Keratinocyte (primary cell): ENCODE results near the gene KRTAP5-7. TPM values are rescaled to one million over a fixed set of nuclear protein-coding genes. Genes with fewer than 3 reads are reported as not detected.

Source experiments
- DNase-seq: peaks from one replicate; pipeline ENCODE4 v3.0.0-alpha.2; 2011; ENCODE audit warnings: low read depth, missing footprints, low spot score
- FAIRE-seq: peaks from 2 replicates; lab custom pipeline; 2011; peaks lifted over from hg19 to GRCh38; lab: Jason Lieb, UNC
- H2AFZ ChIP-seq: 2 replicates; pipeline ENCODE4 v1.6.0; 2012; ENCODE audit warnings: low read length, control low read depth, inconsistent platforms; ENCODE audit not compliant: control insufficient read depth
- H3K27ac ChIP-seq: 2 replicates; pipeline ENCODE4 v1.5.1; 2011; ENCODE audit warnings: low read length; ENCODE audit not compliant: control insufficient read depth, insufficient read depth
- H3K27me3 ChIP-seq: 3 replicates; pipeline ENCODE4 v1.6.0; 2011; ENCODE audit warnings: low read length; ENCODE audit not compliant: control insufficient read depth, insufficient read depth; ENCODE audit errors: extremely low read depth
- H3K36me3 ChIP-seq, 2 experiments: 2 replicates in 1 of 2; 3 replicates in 1 of 2; pipeline ENCODE4 v1.5.1; 2011; ENCODE audit warnings: low read length in 2 of 2, mild to moderate bottlenecking in 1 of 2; ENCODE audit not compliant: control insufficient read depth in 2 of 2, insufficient read depth in 2 of 2; ENCODE audit errors: extremely low read depth in 1 of 2
- H3K4me1 ChIP-seq: 3 replicates; pipeline ENCODE4 v1.5.1; 2011; ENCODE audit warnings: low read length; ENCODE audit not compliant: control insufficient read depth, insufficient read depth; ENCODE audit errors: extremely low read depth
- H3K4me2 ChIP-seq: 3 replicates; pipeline ENCODE4 v1.6.0; 2011; ENCODE audit warnings: low read depth, low read length; ENCODE audit not compliant: control insufficient read depth, insufficient read depth; ENCODE audit errors: extremely low read depth
- H3K4me3 ChIP-seq, 3 experiments: fragments of 200-600 bp in 1 of 3; sonication (generic) in 1 of 3; 2 replicates in 2 of 3; 3 replicates in 1 of 3; pipeline ENCODE4 v1.5.1; 2011 to 2016; ENCODE audit warnings: low read length in 3 of 3, mild to moderate bottlenecking in 3 of 3, control low read depth in 2 of 3, inconsistent platforms in 1 of 3, low read depth in 1 of 3, mixed read lengths in 1 of 3, mixed run types in 1 of 3, moderate library complexity in 1 of 3; ENCODE audit not compliant: control insufficient read depth in 2 of 3, insufficient read depth in 2 of 3; ENCODE audit errors: extremely low read depth in 1 of 3
- H3K79me2 ChIP-seq: 2 replicates; pipeline ENCODE4 v1.6.0; 2012; ENCODE audit warnings: low read length; ENCODE audit not compliant: control insufficient read depth, insufficient read depth
- H3K9ac ChIP-seq: 3 replicates; pipeline ENCODE4 v1.6.0; 2011; ENCODE audit warnings: low read length; ENCODE audit not compliant: control insufficient read depth, insufficient read depth; ENCODE audit errors: extremely low read depth
- H3K9me1 ChIP-seq: 3 replicates; pipeline ENCODE4 v1.6.0; 2011; ENCODE audit warnings: low read length; ENCODE audit not compliant: control insufficient read depth, insufficient read depth; ENCODE audit errors: extremely low read depth
- H3K9me3 ChIP-seq: 2 replicates; pipeline ENCODE4 v1.5.1; 2012; ENCODE audit warnings: low read depth, low read length; ENCODE audit not compliant: control insufficient read depth
- H4K20me1 ChIP-seq: 3 replicates; pipeline ENCODE4 v1.6.0; 2011; ENCODE audit warnings: low read length; ENCODE audit not compliant: control insufficient read depth, insufficient read depth; ENCODE audit errors: extremely low read depth
- CTCF ChIP-seq, 3 experiments: IDR thresholded peaks in 1 of 3; conservative IDR thresholded peaks in 1 of 3; optimal IDR thresholded peaks in 1 of 3; 2 replicates in 2 of 3; 3 replicates in 1 of 3; pipeline versions ENCODE3 to v1.5.1; 2011; ENCODE audit warnings: low read length in 3 of 3, mild to moderate bottlenecking in 3 of 3, moderate library complexity in 2 of 3, control low read depth in 1 of 3, inconsistent platforms in 1 of 3; ENCODE audit not compliant: insufficient read depth in 2 of 3; ENCODE audit errors: extremely low read depth in 1 of 3
- EZH2 ChIP-seq: IDR thresholded peaks from one replicate; pipeline ENCODE4 v1.6.1; 2012; ENCODE audit warnings: inconsistent platforms, mild to moderate bottlenecking, low read length, moderate library complexity
- dilution Hi-C: fragments of 300-500 bp; cut with MboI; formaldehyde crosslinking; loops from one replicate; pipeline ENCODE4 v1.7.0; 2020; ENCODE audit warnings: low sequenced_read_pairs; ENCODE audit not compliant: extremely low pct_ligation_motif_present
- polyA plus RNA-seq, 5 experiments: library from polyadenylated mRNA; depleted of rRNA in 3 of 5; stranded (reverse) in 3 of 5; stranded (forward) in 1 of 5; unstranded in 1 of 5; fragments of >200 nt; gene quantifications; 1 replicate in 1 of 5; 2 replicates in 3 of 5; 3 replicates in 1 of 5; pipeline versions ENCODE4 v1.2.1 to v1.2.3, GENCODE V29; 2011 to 2012; ENCODE audit warnings: missing spikeins in 2 of 5, low read depth in 1 of 5, low replicate concordance in 1 of 5

Gene KRTAP5-7
- polyA plus RNA-seq, 1 donor (not counting 4 experiments of a cell fraction or from before 2014, with no cell fraction given), result not detected

DNA sequence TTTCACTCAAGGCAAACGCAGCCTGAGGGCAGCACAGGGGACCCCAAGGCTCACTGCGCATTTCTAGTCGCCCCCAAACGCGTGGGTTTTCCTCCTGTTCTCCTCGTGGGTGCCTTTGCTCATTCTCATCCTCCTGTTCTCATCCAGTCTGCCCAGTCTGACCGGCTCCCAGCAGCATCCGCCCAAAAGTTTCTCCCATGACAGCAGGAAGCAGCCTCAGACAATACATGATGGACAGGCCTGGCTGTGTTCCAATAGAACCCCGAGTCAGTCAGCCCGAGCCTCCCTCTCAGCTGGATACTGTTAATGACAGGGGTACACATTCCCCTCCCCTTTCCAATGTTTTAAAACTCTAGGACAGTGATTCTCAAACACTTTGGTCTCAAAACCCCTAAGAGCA, 22.5 kb upstream of the KRTAP5-7 start:
- no peak overlapping the region for H3K4me2 ChIP-seq
- no peak for FAIRE-seq

DNA sequence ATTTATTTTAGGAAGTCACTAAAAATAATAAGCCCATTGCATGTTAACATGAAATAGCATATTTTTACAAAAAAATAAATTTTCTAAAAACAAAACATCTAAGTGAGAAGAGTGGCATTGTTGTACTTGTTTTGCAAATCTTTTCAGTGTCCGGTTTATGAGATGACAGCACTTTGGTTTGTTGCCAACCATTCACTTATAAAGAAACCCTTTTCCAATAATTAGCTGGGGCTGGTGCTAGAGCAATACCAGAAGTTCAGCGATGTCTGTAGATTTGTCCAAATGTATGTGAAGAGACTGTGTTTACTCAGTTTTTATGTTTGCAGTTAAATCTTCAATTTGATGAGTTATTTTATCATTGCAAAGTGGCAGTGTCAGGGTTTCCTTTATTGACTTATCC, 22.1 kb upstream of the KRTAP5-7 start:
- dilution Hi-C loops, result no loop called here
- H3K4me3 ChIP-seq, result no peak overlapping the region
- FAIRE-seq (no peak), DNase-seq (no peak)
- TF ChIP-seq EZH2, result no peak
- TF ChIP-seq CTCF (optimal IDR thresholded peaks at IDR 0.05 in 1 of 3, IDR thresholded peaks at IDR 0.05 in 1 of 3, conservative IDR thresholded peaks at IDR 0.05 in 1 of 3; ENCODE audit: extremely low read depth in 1 of 3, insufficient read depth in 2 of 3, low read length in 3 of 3), result no peak
- no peaks in the 10 kb centered on the region for H3K4me1 ChIP-seq
- H2AFZ ChIP-seq, result no peak overlapping the region
- no peak overlapping the region for H3K27ac ChIP-seq
- H3K79me2 ChIP-seq, result no peaks in the 10 kb centered on the region
- H4K20me1 ChIP-seq, result no peaks in the 10 kb centered on the region
- H3K9me3 ChIP-seq, result no peaks in the 10 kb centered on the region
- no peak overlapping the region for H3K4me2 ChIP-seq
- peaks cover 0 to 16% of the 10 kb centered on the region in 2 experiments for H3K36me3 ChIP-seq
- no peaks in the 10 kb centered on the region for H3K27me3 ChIP-seq
- H3K9me1 ChIP-seq, result no peaks in the 10 kb centered on the region
- H3K9ac ChIP-seq, result no peak overlapping the region

More for the DNA sequence above, 22.5 kb upstream of the KRTAP5-7 start:
- Histone ChIP-seq H3K36me3 (peaks cover 0 to 19% of the 10 kb centered on the region in 2 experiments), H3K27me3 (no peaks in the 10 kb centered on the region), H2AFZ (no peak overlapping the region), H3K9ac (no peak overlapping the region), H3K4me1 (no peaks in the 10 kb centered on the region), H3K4me3 (no peak overlapping the region), H3K9me1 (no peaks in the 10 kb centered on the region), H3K9me3 (no peaks in the 10 kb centered on the region), H3K27ac (no peak overlapping the region), H4K20me1 (no peaks in the 10 kb centered on the region), H3K79me2 (no peaks in the 10 kb centered on the region)
- DNase-seq, result no peak
- no peak for TF ChIP-seq CTCF (optimal IDR thresholded peaks at IDR 0.05 in 1 of 3, IDR thresholded peaks at IDR 0.05 in 1 of 3, conservative IDR thresholded peaks at IDR 0.05 in 1 of 3; ENCODE audit: extremely low read depth in 1 of 3, insufficient read depth in 2 of 3, low read length in 3 of 3)
- TF ChIP-seq EZH2, result no peak
- dilution Hi-C loops, result no loop called here
